HUDEP-2 (cell line): ENCODE data around the gene PLCB1.
"Not testable (repeated sequence)": the region's sequence is repeated elsewhere in the genome, so short reads cannot be mapped to it uniquely, and the experiment has no call there.

Experiments
- DNase-seq, 76 experiments: peaks; one replicate each; lab custom pipeline; 2025; ENCODE audit not compliant: unreplicated experiment in 76 of 76; lab: John Stamatoyannopoulos, UW

The PLCB1 gene

GRCh38 chr20:8328189-8328588 lies 196.1 kb downstream of the PLCB1 start:
- DNase-seq = no peak

GRCh38 chr20:8330319-8330784 lies 198.3 kb downstream of the PLCB1 start:
- DNase-seq = no peak

GRCh38 chr20:8330785-8331695 lies 199.0 kb downstream of the PLCB1 start:
- DNase-seq = no peak

- DNase-seq = no peak
Observed at GRCh38 chr20:8331740-8332412, 199.8 kb downstream of the PLCB1 start.

- DNase-seq = no peak
Observed at GRCh38 chr20:8334641-8335040, 202.6 kb downstream of the PLCB1 start.

GRCh38 chr20:8335059-8335458 lies 203.0 kb downstream of the PLCB1 start:
- no peak for DNase-seq

DNA sequence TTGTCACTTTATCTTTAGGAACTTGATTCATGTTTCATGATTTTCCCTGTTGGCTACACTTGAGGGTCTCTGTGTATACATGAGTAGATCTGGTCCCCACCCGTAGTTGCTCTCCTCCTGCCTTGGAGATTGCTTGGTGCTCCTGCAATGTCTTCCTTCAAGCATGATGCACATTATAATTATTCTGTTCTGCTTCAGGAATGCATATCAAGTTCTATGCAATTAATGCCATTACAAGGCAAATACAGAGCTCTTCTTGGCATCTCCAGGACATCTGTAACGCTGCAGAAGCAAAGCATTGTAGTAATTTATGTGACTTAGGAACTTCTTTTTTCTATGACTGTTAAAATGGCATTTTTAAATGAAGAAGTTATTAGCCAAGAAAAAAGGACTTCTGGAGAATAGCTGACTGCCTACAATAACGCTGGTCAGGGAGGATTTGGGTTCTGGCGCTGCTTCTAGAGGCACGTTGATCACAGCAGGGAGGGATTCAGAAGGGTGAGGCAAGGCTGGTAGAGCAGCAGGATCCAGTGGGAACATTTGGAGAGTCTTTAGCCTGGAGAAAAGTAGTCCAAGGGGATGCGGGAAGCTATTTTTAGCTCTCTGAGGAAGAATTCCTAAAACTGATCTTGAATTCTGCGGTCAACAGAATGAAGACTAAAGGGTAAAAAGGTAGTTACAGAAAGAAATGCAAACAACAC lies 203.6 kb downstream of the PLCB1 start:
- DNase-seq = no peak

DNA sequence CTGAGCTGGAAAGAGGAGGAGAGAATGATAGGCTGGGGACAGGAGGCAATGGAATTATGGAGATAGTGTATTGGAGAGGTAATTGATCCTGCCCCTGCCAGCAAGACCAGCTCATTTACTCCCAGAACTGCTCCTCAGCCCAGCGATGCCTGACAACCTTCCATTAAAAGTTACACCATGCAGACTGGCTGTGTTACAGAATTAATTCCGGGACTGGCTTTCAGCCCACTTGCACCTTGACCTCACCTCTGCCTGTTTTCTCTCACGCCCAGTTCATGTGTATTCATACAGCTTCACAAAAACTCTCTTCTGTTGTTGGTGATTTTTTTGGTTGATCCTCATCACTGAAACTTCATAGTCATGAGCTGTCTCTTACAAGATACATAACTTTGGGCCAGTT lies 207.3 kb downstream of the PLCB1 start:
- DNase-seq = no peak

- no peak for DNase-seq
Observed at GRCh38 chr20:8342391-8342790, 210.3 kb downstream of the PLCB1 start.

- DNase-seq = no peak
Observed at GRCh38 chr20:8344106-8344505, 212.0 kb downstream of the PLCB1 start.

DNA sequence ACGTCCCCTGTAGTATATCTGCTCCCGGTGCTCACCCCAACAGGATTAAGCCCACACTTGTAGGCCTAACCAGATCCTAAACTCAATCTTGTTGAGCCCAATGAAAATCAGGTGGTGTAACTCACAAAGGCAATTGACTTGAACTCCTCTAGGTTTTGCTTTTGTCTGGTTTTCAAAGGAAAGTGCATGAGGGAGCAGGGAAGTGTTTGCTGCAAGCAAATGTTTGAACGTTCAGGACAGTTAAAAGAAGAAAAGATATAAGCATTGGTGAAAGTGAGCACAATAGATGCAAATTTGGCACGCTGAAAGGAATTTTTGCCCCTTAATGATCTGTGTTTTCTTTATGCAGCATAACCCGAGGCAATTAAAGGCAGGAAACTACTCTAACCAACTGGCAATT lies 212.6 kb downstream of the PLCB1 start:
- DNase-seq = no peak

GRCh38 chr20:8346700-8347270 lies 214.7 kb downstream of the PLCB1 start:
- no peak for DNase-seq

DNA sequence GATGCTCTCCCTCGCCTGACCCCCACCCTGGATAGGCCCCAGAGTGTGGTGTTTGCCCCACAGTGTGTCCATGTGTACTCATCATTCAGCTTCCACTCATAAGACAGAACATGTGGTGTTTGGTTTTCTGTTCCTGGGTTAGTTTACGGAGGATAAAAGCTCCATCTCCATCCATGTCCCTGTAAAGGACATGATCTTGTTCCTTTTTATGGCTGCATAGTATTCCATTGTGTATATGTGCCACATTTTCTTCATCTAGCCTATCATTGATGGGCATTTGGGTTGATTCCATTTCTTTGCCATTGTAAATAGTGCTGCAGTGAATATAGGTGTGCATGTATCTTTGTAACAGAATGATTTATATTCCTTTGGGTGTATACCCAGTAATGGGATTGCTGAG lies 218.2 kb downstream of the PLCB1 start:
- not testable (repeated sequence) for DNase-seq

- DNase-seq = no peak
Observed at GRCh38 chr20:8352486-8352885, 220.4 kb downstream of the PLCB1 start.

GRCh38 chr20:8353512-8353911 lies 221.4 kb downstream of the PLCB1 start:
- DNase-seq = no peak

GRCh38 chr20:8355453-8355852 lies 223.4 kb downstream of the PLCB1 start:
- no peak for DNase-seq

- no peak for DNase-seq
Observed at GRCh38 chr20:8356806-8357205, 224.7 kb downstream of the PLCB1 start.

DNA sequence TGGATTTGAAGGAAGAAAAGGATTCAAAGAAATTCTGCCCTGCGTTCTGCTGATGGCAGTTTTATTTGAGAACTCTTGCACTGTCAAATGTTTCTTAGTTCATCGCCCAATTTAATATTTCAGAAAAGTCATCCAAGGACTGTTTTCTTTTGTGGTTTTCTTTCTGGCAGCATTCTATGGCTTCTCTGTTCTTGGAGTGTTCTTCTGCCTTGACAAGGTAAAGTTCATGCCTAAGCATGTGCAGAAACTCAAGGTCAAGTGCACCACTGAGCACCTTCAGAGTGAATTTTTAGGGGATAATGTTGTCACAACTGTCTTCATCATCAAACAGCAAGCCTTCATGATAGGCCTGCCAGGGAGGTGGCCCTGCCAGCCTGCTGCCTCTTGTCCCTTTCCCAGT lies 225.6 kb downstream of the PLCB1 start:
- DNase-seq = no peak

DNA sequence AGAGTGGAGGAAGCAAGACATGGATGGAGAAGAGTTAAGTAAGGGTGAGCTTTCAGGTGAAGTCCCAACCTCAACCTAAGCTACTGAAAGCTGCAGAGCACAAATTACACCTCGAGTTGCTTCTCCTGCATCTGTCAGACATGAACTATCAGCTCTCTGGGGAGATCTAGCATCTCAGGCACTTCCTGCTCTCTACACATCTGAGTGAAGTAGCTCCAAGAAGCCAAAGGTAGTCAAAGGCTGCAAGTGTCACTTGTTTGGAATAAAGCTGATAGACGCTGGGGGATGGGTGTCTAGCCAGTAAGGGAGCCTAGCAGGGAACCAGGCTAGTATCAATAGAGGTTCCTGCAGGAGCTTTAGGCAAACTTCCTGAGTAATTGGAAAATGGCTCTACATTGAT lies 228.0 kb downstream of the PLCB1 start:
- DNase-seq = no peak

DNA sequence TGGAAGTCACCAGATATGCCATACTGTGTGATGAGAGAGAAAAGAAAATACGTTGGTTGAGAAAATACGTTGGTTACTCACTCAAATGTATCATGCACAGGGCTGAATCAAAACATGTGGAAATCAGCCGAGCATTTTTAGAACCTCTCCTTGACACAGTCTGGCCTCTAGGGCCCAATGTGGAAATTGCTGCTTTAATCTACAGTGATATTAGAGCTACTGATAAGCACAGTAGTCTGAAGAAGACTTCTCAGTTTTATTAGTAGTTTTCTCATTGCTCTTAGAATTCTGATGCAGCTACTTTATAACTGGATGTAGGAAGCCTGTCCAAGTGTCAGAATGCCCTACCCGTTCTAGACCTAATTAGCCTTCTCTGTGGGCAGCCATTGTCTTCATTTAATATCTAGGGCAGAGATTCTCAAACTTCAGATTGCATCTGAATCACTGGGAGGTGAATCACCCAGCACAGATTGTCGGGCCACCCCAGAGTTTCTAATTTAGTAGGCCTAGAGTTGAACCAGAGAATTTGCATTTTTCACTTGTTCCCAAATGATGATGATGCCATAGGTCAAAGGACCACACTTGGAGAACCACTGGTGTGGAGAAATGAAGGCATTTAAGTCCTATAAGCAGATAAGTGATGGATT lies 229.1 kb downstream of the PLCB1 start:
- no peak for DNase-seq

DNA sequence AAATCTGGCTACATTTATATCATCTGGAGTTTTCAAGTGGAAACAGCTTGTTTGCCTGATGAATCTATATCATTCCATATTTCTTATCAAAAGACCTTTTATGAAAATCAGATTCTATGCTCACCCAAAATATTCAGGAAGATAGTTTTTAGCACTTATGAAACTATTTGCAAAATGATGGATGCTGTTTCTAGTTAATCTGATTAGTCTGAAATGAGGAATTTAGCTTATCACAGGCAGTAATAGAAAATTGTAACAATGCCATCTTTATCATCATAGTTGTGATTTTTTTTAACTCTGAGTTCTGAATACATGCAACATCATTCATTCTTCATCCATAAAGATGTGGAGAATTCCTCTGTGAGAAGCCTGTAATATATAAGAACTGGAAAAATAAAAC lies 229.7 kb downstream of the PLCB1 start:
- DNase-seq = no peak
